Right lung (tissue), 5 donors: Measurements from ENCODE around the gene TSPYL2. TPM values are rescaled to one million over a fixed set of nuclear protein-coding genes. Genes with fewer than 3 reads are reported as not detected.

Source experiments
- DNase-seq, 2 donors: peaks; one replicate each; pipeline ENCODE4 v3.0.0-alpha.2; 2013
- polyA plus RNA-seq, 5 donors: library from polyadenylated mRNA; unstranded; fragments of 120-200 nt; gene quantifications; one replicate each; pipeline versions ENCODE4 v1.2.1 to v1.2.3, GENCODE V29; 2013; ENCODE audit warnings: inconsistent platforms in 1 of 5, low replicate concordance in 1 of 5; ENCODE audit not compliant: insufficient read length in 5 of 5, insufficient read depth in 1 of 5

TSPYL2 gene
- polyA plus RNA-seq, 5 donors: 58.9 to 68.5 (median 63.6) TPM

GRCh38 chrX:53114864-53115549, 32.8 kb downstream of the TSPYL2 start:
- DNase-seq: no peak

GRCh38 chrX:53115550-53115874, 33.3 kb downstream of the TSPYL2 start:
- no peak for DNase-seq

- peak in 1 of 2 donors; percentile 4 for DNase-seq
Observed at GRCh38 chrX:53116101-53116500, 33.9 kb downstream of the TSPYL2 start.

- no peak for DNase-seq
Observed at GRCh38 chrX:53122013-53122412, 39.8 kb downstream of the TSPYL2 start.

GRCh38 chrX:53125506-53125905, 43.3 kb downstream of the TSPYL2 start:
- DNase-seq: no peak

- no peak for DNase-seq
Observed at GRCh38 chrX:53126377-53126776, 44.2 kb downstream of the TSPYL2 start.

GRCh38 chrX:53128097-53128749, 46.1 kb downstream of the TSPYL2 start:
- no peak for DNase-seq

GRCh38 chrX:53133400-53133799, 51.2 kb downstream of the TSPYL2 start:
- no peak for DNase-seq

- no peak for DNase-seq
Observed at GRCh38 chrX:53135581-53135980, 53.4 kb downstream of the TSPYL2 start.

Other genes with a start within 250 kb of the TSPYL2 start
- not detected for gene XAGE3, start 214.3 kb upstream of the TSPYL2 start, polyA plus RNA-seq
- 10 to 100 TPM; 16.5 to 26.5 (median 23.7) TPM for gene FAM156B, start 185.0 kb upstream of the TSPYL2 start, polyA plus RNA-seq
- gene FAM156A, start 123.8 kb upstream of the TSPYL2 start, polyA plus RNA-seq: 10 to 100 TPM; 34.2 to 48.9 (median 42.3) TPM
- 10 to 100 TPM; 11.9 to 18.1 (median 15.9) TPM for gene GPR173, start 33.6 kb upstream of the TSPYL2 start, polyA plus RNA-seq
- 10 to 100 TPM; 13.7 to 35.5 (median 20.6) TPM for gene KANTR, start 11.8 kb downstream of the TSPYL2 start, polyA plus RNA-seq
- gene KDM5C, start 142.8 kb downstream of the TSPYL2 start, polyA plus RNA-seq: 10 to 100 TPM; 59.4 to 97.3 (median 84.9) TPM
- 10 to 100 TPM; 11.5 to 16.9 (median 13.1) TPM for gene IQSEC2, start 199.2 kb downstream of the TSPYL2 start, polyA plus RNA-seq